ACC112 (cell line): ENCODE data around the gene AASDH.

Experiments
- H2AFZ ChIP-seq: fragments of 200-600 bp; sonication (generic); one replicate; pipeline ENCODE4 v1.6.0; 2017; ENCODE audit warnings: antibody characterized with exemption, low read length; ENCODE audit not compliant: unreplicated experiment
- H3K27ac ChIP-seq: fragments of 200-600 bp; sonication (generic); 2 replicates; pipeline ENCODE4 v1.5.1; 2014; ENCODE audit warnings: low read depth, mild to moderate bottlenecking, antibody characterized with exemption, low read length, moderate library complexity
- H3K27me3 ChIP-seq: fragments of 200-600 bp; sonication (generic); 2 replicates; pipeline ENCODE4 v1.6.1; 2014; ENCODE audit warnings: mild to moderate bottlenecking, antibody characterized with exemption, low read length, moderate library complexity, mixed read lengths; ENCODE audit not compliant: insufficient read depth
- H3K36me3 ChIP-seq: fragments of 200-600 bp; sonication (generic); 2 replicates; pipeline ENCODE4 v1.6.1; 2016; ENCODE audit warnings: mild to moderate bottlenecking, antibody characterized with exemption, low read length, moderate library complexity, mixed read lengths; ENCODE audit not compliant: insufficient read depth
- H3K4me1 ChIP-seq: fragments of 200-600 bp; sonication (generic); one replicate; pipeline ENCODE4 v1.6.1; 2016; ENCODE audit warnings: low read length, mixed read lengths; ENCODE audit not compliant: insufficient read depth, unreplicated experiment, control insufficient read depth
- H3K4me3 ChIP-seq: fragments of 200-600 bp; sonication (generic); 2 replicates; pipeline ENCODE4 v1.5.1; 2014; ENCODE audit warnings: mild to moderate bottlenecking, low read depth, low read length
- H3K79me2 ChIP-seq: fragments of 200-600 bp; sonication (generic); one replicate; pipeline ENCODE4 v1.6.0; 2016; ENCODE audit warnings: low read length; ENCODE audit not compliant: control insufficient read depth, unreplicated experiment, insufficient read depth

Gene AASDH

GRCh38 chr4:56318555-56318954 is 68.7 kb downstream of the AASDH start:
- H3K4me1 ChIP-seq: no peaks in the 10 kb centered on the region
- H3K27me3 ChIP-seq: peaks cover 29% of the 10 kb centered on the region
- no peaks in the 10 kb centered on the region for H3K79me2 ChIP-seq
- no peak overlapping the region for H2AFZ ChIP-seq
- no peaks in the 10 kb centered on the region for H3K36me3 ChIP-seq
- H3K27ac ChIP-seq: no peak overlapping the region
- no peak overlapping the region for H3K4me3 ChIP-seq

- H3K4me3 ChIP-seq: no peak overlapping the region
- no peaks in the 10 kb centered on the region for H3K4me1 ChIP-seq
- H3K27me3 ChIP-seq: peaks cover 26% of the 10 kb centered on the region
- no peak overlapping the region for H2AFZ ChIP-seq
- no peak overlapping the region for H3K27ac ChIP-seq
- H3K36me3 ChIP-seq: no peaks in the 10 kb centered on the region
- H3K79me2 ChIP-seq: no peaks in the 10 kb centered on the region
These were observed 69.5 kb downstream of the AASDH start for GRCh38 chr4:56317749-56318148.

GRCh38 chr4:56316011-56316650 is 71.2 kb downstream of the AASDH start:
- no peak overlapping the region for H3K27ac ChIP-seq
- H3K27me3 ChIP-seq: peaks cover 19% of the 10 kb centered on the region
- no peaks in the 10 kb centered on the region for H3K79me2 ChIP-seq
- H3K4me3 ChIP-seq: no peak overlapping the region
- no peak overlapping the region for H2AFZ ChIP-seq
- H3K4me1 ChIP-seq: no peaks in the 10 kb centered on the region
- H3K36me3 ChIP-seq: no peaks in the 10 kb centered on the region

- H2AFZ ChIP-seq: no peak overlapping the region
- H3K79me2 ChIP-seq: no peaks in the 10 kb centered on the region
- H3K4me1 ChIP-seq: no peaks in the 10 kb centered on the region
- no peak overlapping the region for H3K4me3 ChIP-seq
- no peaks in the 10 kb centered on the region for H3K36me3 ChIP-seq
- H3K27ac ChIP-seq: no peak overlapping the region
- H3K27me3 ChIP-seq: peaks cover 13% of the 10 kb centered on the region
These were observed 71.7 kb downstream of the AASDH start for GRCh38 chr4:56315543-56315942.

GRCh38 chr4:56315041-56315440 is 72.2 kb downstream of the AASDH start:
- no peak overlapping the region for H3K27ac ChIP-seq

GRCh38 chr4:56314207-56314915 is 72.9 kb downstream of the AASDH start:
- Histone ChIP-seq H3K4me1 (no peaks in the 10 kb centered on the region), H3K27me3 (peaks cover 8% of the 10 kb centered on the region), H3K27ac (no peak overlapping the region), H3K4me3 (no peak overlapping the region), H3K36me3 (no peaks in the 10 kb centered on the region), H2AFZ (no peak overlapping the region), H3K79me2 (no peaks in the 10 kb centered on the region)

More at GRCh38 chr4:56315041-56315440, 72.2 kb downstream of the AASDH start:
- H3K79me2 ChIP-seq: no peaks in the 10 kb centered on the region
- H3K27me3 ChIP-seq: peaks cover 8% of the 10 kb centered on the region
- no peak overlapping the region for H2AFZ ChIP-seq
- no peaks in the 10 kb centered on the region for H3K36me3 ChIP-seq
- H3K4me3 ChIP-seq: no peak overlapping the region
- no peaks in the 10 kb centered on the region for H3K4me1 ChIP-seq

- Histone ChIP-seq H3K4me3 (no peak overlapping the region), H2AFZ (no peak overlapping the region), H3K4me1 (no peaks in the 10 kb centered on the region), H3K79me2 (no peaks in the 10 kb centered on the region), H3K27ac (no peak overlapping the region), H3K36me3 (no peaks in the 10 kb centered on the region), H3K27me3 (peaks cover 4% of the 10 kb centered on the region)
These were observed 74.2 kb downstream of the AASDH start for GRCh38 chr4:56313132-56313531.

GRCh38 chr4:56311299-56311975 is 75.9 kb downstream of the AASDH start:
- H3K36me3 ChIP-seq: no peaks in the 10 kb centered on the region
- H3K27me3 ChIP-seq: peaks cover 4% of the 10 kb centered on the region; the same call in 1 of the 2 replicates
- H3K79me2 ChIP-seq: no peaks in the 10 kb centered on the region
- no peak overlapping the region for H3K4me3 ChIP-seq
- peak overlapping the region; percentile 25 for H2AFZ ChIP-seq
- H3K4me1 ChIP-seq: no peaks in the 10 kb centered on the region
- H3K27ac ChIP-seq: no peak overlapping the region

GRCh38 chr4:56310401-56311125 is 76.7 kb downstream of the AASDH start:
- H3K4me3 ChIP-seq: no peak overlapping the region
- H3K27ac ChIP-seq: no peak overlapping the region
- no peaks in the 10 kb centered on the region for H3K79me2 ChIP-seq
- no peaks in the 10 kb centered on the region for H3K4me1 ChIP-seq
- peaks cover 4% of the 10 kb centered on the region; the same call in 1 of the 2 replicates for H3K27me3 ChIP-seq
- peak overlapping the region; percentile 25 for H2AFZ ChIP-seq
- no peaks in the 10 kb centered on the region for H3K36me3 ChIP-seq

- Histone ChIP-seq H3K27me3 (peaks cover 4% of the 10 kb centered on the region; the same call in 1 of the 2 replicates), H3K79me2 (no peaks in the 10 kb centered on the region), H3K27ac (no peak overlapping the region), H3K4me1 (no peaks in the 10 kb centered on the region), H3K36me3 (no peaks in the 10 kb centered on the region), H3K4me3 (no peak overlapping the region), H2AFZ (no peak overlapping the region)
These were observed 78.9 kb downstream of the AASDH start for GRCh38 chr4:56308384-56308783.
